NCI-H2081 treated with DMSO at 0.1 percent for 48 hours (cell line): ENCODE data around the gene ABCA6.
"Not testable (repeated sequence)": the region's sequence is repeated elsewhere in the genome, so short reads cannot be mapped to it uniquely, and the experiment has no call there.

Experiments
- DNase-seq: peaks from one replicate; lab custom pipeline; 2025; lab: John Stamatoyannopoulos, UW

The ABCA6 gene

GRCh38 chr17:69134112-69134511 is 7.6 kb downstream of the ABCA6 start:
- DNase-seq = no peak

DNA sequence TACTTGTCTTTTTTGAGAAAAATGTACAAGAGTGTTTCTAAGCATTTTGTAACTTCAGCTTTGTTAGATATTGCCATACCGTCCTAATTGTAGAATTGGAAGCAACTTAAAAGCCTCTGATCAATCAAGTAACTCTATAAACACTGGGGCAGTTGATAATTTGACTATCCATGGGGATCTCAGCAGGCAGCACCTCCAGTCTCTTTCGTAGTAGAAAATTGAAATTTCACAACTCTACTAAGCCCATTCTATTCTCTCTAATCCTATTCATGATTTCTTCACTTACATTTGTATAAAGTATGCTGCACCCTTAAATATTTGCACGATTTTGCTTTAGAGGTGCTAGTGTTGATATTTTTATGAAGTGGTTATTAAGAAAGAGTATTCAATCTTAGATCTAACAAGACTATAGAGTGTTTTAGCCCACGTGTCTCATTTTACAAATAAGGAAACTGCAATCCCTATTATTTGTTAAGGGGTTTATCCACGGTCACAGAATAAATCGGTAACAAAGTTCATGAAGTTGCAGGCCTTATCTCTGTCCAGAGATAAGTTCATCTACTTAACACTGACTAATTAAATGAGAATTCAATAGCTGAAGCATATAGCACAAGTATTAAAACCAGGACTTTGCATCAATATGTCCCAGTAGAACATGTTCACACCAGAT is 10.9 kb downstream of the ABCA6 start:
- DNase-seq = no peak

DNA sequence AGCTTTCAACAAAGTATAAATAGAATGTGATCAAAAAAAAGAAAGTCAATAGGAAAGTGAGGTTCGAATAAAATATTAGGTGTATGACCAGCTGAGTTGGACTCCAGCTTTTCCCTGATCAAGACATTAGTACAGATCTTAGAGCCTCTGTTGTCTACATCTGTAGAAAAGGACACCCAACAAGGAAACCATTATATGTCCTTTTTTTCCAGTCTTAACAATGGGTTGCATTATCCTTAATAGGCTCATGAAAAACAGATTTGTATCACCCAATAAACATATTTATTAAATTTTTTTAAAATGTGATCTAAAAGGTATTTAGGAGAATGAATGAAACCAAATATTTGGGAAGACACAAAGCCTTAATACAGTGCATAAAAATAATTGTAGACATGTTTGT is 18.1 kb downstream of the ABCA6 start:
- DNase-seq = no peak

DNA sequence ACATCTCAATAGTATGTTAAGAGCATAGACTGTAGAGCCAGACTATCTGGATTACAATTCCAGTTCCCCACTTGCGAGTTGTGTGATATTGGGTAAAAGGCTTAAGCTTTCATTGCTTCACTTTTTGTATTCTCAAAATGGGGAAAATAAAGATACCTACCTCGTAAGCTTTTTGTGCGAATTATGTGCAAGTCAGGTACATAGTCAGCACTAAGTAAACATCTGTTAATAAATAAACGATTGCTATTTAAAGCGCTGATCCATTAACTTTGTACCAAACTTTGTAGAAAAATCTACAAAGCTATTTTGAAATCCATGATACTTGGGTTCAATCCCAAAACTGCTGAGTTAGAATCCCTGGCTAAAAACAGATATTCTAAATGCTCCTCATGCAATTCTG is 19.6 kb downstream of the ABCA6 start:
- DNase-seq = no peak

DNA sequence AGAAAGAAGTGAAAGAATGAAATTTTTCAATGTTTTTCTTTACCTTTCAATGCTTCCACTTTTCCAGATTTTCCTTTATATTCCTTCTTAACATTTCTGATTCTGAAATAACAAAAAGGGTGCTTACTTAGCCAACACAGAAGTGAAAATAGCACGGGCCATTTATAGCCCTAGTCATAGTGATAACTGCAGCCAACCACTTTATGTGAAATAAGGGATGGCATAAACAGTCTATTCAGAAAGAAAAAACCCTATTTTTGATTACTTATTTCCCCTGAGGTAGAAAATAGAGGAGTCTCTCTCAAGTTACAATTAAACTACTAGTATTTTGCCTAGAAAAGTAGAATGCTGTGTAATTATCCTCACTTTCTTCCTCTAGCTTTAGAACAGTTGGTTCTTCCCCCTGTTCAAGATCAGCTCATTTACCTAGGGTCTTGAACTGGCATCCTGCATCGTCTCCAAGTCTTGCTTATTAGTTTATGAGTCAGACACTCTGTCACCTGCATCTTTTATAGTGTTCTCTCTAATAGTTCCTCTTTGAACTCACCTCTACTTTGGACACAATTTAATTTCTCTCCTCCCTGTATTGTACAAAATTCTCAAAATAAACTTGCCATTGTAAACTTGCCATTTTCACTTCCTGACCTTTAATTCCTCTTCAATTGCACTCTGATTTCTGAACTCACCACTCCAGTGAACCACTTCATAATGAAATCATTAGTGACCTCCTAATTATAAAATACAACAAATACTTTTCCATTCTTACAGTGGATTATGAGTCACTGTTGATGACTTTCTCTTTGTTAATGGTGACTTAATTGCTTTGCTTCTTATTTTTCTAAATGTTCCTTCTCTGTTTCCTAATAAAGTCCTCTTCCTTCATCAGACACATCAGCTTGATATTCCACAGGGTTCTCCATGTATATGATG is 23.6 kb downstream of the ABCA6 start:
- no peak for DNase-seq

GRCh38 chr17:69111794-69112193 is 29.9 kb downstream of the ABCA6 start:
- no peak for DNase-seq

GRCh38 chr17:69105907-69106730 is 35.6 kb downstream of the ABCA6 start:
- DNase-seq = no peak

DNA sequence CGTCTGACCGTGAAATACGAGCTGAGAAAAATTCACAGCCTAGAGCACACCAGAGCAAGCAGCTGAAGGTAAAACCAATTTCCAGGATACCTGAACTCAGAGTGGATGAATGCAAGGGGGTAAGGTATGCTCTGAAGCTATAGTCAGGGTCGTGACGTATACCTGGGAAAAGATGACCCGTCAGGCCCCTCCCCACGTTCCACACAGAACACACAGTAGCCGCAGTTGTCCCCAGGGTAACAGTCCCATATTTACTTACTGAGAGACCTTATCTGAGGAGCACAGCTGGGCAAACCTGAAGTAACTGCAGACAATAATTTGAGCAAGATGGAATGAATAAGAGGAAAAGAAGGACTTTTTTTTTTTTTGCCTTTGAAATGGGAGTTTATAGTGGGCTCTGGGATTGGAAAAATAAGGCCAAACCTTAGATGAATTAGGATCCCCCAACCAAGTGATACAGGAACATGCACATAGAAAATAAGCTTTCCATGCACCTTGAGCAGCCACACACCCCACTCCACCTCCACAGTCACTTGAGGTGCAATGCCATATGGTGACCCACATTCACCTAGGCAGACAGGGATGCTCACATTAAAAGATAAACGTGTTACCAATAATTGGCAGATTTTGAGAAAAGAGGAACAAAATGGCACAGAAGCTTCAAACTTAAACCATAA is 38.0 kb downstream of the ABCA6 start:
- no peak for DNase-seq

DNA sequence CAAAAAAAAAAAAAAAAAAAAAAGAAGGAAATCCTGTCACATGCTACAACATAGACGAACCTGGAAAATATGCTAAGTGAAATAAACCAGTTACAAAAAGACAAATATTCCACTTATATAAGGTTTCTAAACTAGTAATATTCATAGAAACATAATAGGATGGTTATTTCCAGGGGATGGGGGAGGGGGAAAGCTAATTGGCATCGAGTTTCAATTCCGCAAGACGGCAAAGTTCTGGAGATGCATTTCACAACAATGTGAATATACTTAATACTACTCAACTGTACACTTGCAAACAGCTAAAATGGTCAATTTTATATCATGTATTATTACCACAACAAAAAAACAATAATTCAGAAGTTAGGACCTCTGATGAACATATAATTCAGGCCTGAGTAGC is 43.1 kb downstream of the ABCA6 start:
- DNase-seq = no peak

GRCh38 chr17:69096541-69096940 is 45.2 kb downstream of the ABCA6 start:
- DNase-seq = no peak

DNA sequence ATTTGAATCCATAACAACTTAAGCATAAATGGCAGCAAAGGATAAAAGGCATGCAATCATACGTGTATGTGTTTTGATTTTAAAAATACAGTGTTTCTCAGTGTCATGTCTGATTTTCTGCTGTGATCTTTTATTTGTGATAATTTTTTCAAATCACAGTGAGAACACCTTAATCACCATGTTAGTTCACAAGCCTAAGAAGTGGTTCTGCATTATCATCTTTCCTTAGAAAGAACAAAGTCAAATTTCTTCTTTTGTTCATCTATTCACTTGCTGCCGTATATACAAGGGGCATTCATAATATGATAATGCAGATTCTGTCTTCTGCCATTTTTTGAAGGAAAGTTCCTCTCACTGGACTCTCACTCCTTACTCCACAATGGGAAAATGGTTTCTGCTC is 47.7 kb downstream of the ABCA6 start:
- DNase-seq = no peak

- no peak for DNase-seq
Observed at GRCh38 chr17:69093279-69093789, 48.4 kb downstream of the ABCA6 start.

DNA sequence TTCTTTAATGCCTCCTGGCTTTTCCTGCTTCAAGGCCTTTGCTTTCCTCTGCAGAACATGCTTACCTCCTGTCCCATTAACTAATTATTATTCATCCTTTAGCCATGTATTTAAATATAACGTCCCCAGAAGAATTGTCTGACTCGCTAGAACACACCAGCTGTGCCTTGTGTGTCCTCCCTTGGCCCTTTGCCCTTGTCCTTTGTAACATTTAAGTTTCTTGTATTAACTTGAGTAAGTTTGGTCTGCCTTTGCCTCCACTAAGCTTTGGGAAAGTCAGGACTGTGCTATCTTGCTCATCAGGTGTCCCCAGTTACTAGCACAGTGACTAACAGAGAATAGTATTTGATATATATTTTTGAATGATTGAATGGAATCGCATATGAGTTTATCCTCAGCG is 51.3 kb downstream of the ABCA6 start:
- no peak for DNase-seq

GRCh38 chr17:69088643-69089200 is 53.0 kb downstream of the ABCA6 start:
- no peak for DNase-seq

DNA sequence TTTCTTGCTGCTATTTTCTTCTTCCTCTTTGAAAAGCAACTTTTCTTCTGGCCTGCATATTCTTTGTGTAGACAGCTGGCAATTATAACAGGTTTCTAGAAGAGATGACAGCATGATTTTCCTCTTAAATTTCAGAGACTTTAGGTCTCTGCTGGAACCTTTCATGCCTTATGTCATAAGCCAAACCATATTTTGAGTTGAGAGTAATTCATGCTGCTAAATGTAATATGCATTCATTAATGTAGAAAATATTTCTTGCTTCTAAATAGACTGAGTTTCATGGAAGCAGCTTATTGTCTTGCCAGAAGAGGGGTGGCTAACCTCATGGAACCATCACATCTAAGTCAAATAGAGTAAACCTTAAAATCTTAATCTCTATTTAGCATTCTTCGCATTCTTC is 55.1 kb downstream of the ABCA6 start:
- DNase-seq = no peak

DNA sequence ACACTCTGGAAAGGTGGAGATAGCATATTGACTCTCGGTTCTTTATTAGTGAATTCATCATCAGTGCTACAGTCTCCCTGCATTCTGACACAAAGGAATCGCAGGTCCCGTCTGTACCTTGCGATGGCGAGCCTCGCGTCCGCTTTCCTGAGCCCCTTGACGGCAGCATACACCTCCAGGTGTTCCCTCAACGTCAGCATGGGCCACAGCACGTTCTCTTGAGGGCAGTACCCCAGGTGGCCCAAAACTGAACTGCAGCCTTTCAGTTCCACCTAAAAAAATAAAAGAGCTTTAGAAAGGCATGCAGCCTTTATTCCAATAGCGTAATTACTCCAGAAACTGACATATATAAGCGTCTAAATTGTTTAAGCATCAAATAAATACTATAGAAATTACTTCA is 56.8 kb downstream of the ABCA6 start:
- DNase-seq = no peak

DNA sequence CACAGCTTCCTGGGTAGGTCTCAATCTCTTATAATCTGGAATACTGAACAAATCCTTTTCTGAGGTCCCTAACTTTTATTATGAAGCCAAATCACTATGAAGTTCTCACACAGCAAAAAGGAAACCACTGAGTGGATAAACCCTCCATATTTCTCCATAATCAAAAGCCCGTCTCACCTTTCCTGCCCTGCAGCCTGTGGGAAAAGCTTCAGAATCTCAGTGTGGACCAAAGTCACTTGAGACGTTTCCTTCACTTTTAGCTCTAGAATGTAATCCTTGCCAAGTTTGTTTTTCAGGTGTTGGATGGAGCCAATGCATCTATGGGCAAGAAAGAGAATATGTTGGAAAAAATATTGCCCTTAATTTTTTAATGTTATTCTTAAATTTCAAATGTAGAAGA is 59.0 kb downstream of the ABCA6 start:
- no peak for DNase-seq

GRCh38 chr17:69078864-69079263 is 62.8 kb downstream of the ABCA6 start:
- DNase-seq = no peak

- no peak for DNase-seq
Observed at GRCh38 chr17:69075823-69076222, 65.9 kb downstream of the ABCA6 start.

DNA sequence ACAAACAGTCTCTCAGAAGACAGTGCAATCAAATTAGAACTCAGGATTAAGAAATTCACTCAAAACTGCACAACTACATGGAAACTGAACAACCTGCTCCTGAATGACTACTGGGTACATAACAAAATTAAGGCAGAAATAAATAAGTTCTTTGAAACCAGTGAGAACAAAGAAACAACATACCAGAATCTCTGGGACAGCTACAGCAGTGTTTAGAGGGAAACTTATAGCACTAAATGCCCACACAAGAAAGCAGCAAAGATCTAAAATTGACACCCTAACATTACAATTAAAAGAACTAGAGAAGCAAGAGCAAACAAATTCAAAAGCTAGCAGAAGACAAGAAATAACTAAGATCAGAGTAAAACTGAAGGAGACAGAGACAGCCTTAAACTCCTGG is 68.3 kb downstream of the ABCA6 start:
- DNase-seq = not testable (repeated sequence)

DNA sequence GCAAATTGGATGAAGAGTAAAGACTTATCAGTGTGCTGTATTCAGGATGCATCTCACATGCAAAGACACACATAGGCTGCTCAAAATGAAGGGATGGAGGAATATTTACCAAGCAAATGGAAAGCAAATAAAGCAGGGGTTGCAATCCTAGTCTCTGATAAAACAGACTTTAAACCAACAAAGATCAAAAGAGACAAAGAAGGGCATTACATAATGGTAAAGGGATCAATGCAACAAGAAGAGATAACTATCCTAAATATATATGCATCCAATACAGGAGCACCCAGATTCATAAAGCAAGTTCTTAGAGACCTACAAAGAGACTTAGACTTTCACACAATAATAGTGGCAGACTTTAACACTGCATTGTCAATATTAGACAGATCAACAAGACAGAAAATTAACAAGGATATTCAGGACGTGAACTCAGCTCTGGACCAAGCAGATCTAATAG is 68.9 kb downstream of the ABCA6 start:
- DNase-seq = not testable (repeated sequence)
